ENCODE data around the gene DCLK1.

DNA sequence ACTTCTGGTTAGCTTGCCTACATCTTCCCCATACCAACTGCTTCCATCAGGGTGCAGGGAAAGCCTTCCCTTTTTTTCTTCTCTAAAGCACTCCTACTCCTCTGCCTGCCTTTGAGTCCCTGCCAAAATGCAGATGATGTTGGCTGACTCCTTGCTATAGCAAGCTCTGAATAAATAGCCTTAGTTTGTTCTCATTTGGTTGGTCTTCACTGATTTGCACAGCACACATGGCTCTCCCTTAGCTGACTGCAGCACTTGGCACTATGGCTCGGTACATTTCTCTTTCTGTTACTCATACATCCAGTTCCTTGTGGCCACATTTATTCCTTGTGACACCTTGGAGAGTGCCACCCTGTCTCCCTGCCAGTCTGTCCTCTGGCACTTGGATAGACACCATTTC, 249.8 kb downstream of the DCLK1 start:
- TF ChIP-seq, protein P1, sequence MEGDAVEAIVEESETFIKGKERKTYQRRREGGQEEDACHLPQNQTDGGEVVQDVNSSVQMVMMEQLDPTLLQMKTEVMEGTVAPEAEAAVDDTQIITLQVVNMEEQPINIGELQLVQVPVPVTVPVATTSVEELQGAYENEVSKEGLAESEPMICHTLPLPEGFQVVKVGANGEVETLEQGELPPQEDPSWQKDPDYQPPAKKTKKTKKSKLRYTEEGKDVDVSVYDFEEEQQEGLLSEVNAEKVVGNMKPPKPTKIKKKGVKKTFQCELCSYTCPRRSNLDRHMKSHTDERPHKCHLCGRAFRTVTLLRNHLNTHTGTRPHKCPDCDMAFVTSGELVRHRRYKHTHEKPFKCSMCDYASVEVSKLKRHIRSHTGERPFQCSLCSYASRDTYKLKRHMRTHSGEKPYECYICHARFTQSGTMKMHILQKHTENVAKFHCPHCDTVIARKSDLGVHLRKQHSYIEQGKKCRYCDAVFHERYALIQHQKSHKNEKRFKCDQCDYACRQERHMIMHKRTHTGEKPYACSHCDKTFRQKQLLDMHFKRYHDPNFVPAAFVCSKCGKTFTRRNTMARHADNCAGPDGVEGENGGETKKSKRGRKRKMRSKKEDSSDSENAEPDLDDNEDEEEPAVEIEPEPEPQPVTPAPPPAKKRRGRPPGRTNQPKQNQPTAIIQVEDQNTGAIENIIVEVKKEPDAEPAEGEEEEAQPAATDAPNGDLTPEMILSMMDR (conservative IDR thresholded peaks at IDR 0.05; ENCODE audit: low read length), result no peak
- TF ChIP-seq EZH2phosphoT487 (IDR thresholded peaks at IDR 0.05; ENCODE audit: borderline replicate concordance), result no peak

Measured in Loucy (cell line).